ENCODE data around the gene TMEM134.

DNA sequence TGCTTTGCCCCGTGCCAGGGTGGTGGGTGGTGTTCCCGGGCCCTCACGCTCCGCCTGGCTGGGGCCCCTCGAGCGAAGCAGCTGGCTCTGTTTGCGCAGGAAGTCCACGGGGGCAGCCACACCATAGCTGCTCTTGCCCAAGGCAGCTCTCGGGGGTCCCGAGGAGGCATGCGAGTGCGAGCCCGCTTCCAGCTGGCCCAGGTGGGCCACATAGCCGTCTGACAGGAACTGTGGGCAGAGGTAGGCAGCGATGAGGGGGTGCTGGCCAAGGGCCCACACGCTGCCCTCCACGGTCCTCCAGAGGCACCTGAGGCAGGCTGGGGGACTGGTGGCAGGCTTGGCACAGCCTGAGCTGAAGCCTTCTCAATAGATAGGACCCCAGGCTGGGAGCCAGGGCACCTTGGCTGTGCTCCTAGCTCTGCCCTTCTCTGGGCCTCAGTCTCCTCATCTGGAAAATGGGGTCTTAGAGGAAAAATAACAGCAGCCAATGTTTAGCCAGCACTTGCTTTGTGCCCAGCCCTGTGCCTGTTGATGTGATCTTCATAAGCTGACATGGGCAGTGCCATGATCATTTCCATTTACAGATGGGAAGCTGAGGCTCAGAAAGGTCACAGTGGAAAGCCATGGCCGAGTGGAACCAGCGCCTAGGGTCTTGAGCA lies 23.1 kb upstream of the TMEM134 start:
- TF ChIP-seq, protein P1, sequence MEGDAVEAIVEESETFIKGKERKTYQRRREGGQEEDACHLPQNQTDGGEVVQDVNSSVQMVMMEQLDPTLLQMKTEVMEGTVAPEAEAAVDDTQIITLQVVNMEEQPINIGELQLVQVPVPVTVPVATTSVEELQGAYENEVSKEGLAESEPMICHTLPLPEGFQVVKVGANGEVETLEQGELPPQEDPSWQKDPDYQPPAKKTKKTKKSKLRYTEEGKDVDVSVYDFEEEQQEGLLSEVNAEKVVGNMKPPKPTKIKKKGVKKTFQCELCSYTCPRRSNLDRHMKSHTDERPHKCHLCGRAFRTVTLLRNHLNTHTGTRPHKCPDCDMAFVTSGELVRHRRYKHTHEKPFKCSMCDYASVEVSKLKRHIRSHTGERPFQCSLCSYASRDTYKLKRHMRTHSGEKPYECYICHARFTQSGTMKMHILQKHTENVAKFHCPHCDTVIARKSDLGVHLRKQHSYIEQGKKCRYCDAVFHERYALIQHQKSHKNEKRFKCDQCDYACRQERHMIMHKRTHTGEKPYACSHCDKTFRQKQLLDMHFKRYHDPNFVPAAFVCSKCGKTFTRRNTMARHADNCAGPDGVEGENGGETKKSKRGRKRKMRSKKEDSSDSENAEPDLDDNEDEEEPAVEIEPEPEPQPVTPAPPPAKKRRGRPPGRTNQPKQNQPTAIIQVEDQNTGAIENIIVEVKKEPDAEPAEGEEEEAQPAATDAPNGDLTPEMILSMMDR (IDR thresholded peaks at IDR 0.05) = no peak
- TF ChIP-seq POLR2A (IDR thresholded peaks at IDR 0.05) (no peak), POLR2AphosphoS5 (IDR thresholded peaks at IDR 0.05) (no peak)
